ENCODE results near the gene NRXN3. TPM values are rescaled to one million over a fixed set of nuclear protein-coding genes. Genes with fewer than 3 reads are reported as not detected.
"Not testable (repeated sequence)": the region's sequence is repeated elsewhere in the genome, so short reads cannot be mapped to it uniquely, and the experiment has no call there.

The NRXN3 gene
- total RNA-seq, 1 donor from 2014 or later, result 5.9 TPM

DNA sequence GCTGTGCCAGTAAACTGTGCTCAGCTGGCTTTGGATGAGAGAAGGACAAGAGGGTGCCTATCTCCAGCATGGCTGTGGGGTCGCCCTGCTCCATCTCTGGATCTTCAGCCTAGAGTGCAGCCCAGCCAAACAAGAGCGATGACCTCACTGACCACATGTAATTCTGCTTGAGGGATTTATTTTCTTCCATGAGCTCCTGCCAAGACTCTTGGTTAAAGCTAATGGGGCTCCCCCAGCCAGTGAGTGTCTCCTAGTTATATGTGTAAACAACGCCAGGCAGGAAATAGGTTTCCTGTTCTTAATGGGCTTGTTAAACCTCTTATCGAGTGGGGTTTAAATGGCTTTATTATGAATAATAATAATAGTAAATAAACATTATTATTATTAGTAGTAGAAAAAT is 397.2 kb downstream of the NRXN3 start:
- H3K27me3 Mint-ChIP-seq (ENCODE audit: insufficient read depth, low read depth), result no peaks in the 10 kb centered on the region
- Histone ChIP-seq H2AFZ (replicated peaks) (no peak overlapping the region), H3K4me1 (peaks cover 6% of the 10 kb centered on the region), H3K4me2 (no peak overlapping the region), H3K36me3 (no peaks in the 10 kb centered on the region), H3K4me3 (no peak overlapping the region), H3K27ac (no peak overlapping the region), H3F3A (ENCODE audit: low read depth) (no peaks in the 10 kb centered on the region), H3K9ac (no peak overlapping the region), H4K20me1 (ENCODE audit: low read depth) (no peaks in the 10 kb centered on the region), H3K27me3 (no peaks in the 10 kb centered on the region), H3K79me2 (ENCODE audit: low read depth) (no peaks in the 10 kb centered on the region), H3K9me3 (ENCODE audit: low read depth) (no peaks in the 10 kb centered on the region)
- no peaks in the 10 kb centered on the region for H3K36me3 Mint-ChIP-seq
- no peak for TF ChIP-seq EZH2 (IDR thresholded peaks at IDR 0.05)
- TF ChIP-seq, protein P1, sequence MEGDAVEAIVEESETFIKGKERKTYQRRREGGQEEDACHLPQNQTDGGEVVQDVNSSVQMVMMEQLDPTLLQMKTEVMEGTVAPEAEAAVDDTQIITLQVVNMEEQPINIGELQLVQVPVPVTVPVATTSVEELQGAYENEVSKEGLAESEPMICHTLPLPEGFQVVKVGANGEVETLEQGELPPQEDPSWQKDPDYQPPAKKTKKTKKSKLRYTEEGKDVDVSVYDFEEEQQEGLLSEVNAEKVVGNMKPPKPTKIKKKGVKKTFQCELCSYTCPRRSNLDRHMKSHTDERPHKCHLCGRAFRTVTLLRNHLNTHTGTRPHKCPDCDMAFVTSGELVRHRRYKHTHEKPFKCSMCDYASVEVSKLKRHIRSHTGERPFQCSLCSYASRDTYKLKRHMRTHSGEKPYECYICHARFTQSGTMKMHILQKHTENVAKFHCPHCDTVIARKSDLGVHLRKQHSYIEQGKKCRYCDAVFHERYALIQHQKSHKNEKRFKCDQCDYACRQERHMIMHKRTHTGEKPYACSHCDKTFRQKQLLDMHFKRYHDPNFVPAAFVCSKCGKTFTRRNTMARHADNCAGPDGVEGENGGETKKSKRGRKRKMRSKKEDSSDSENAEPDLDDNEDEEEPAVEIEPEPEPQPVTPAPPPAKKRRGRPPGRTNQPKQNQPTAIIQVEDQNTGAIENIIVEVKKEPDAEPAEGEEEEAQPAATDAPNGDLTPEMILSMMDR (IDR thresholded peaks at IDR 0.05), result no peak
- no peak for TF ChIP-seq EZH2phosphoT487 (IDR thresholded peaks at IDR 0.05)
- no peaks in the 10 kb centered on the region for H3K9me3 Mint-ChIP-seq
- H3K27ac Mint-ChIP-seq, result no peak overlapping the region
- peaks cover 9% of the 10 kb centered on the region for H3K4me1 Mint-ChIP-seq
- no peak overlapping the region for H3K4me3 Mint-ChIP-seq
- DNase-seq (ENCODE audit: low spot score), result no peak

DNA sequence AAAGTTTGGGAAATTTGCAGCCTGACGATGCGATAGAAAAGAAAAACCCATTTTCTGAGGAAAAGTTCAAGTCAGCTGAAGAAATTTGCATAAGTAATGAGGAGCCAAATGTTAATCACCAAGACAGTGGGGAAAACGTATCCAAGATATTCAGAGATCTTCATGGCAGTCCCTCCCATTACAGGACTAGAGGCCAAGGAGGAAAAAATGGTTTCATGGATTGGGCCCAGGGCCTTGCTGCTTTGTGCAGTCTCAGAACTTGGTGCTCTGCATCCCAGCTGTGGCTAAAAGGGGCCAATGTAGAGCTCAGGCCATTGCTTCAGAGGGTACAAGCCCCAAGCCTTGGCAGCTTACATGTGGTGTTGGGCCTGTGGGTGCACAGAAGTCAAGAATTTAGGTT is 403.6 kb downstream of the NRXN3 start:
- H3K36me3 ChIP-seq; DNase-seq (ENCODE audit: low spot score); H3K36me3 Mint-ChIP-seq; H3K4me1 ChIP-seq; H3K27me3 ChIP-seq; H3K9ac ChIP-seq; H2AFZ ChIP-seq (replicated peaks); H4K20me1 ChIP-seq (ENCODE audit: low read depth); H3K4me1 Mint-ChIP-seq; H3K27ac ChIP-seq; H3K4me2 ChIP-seq; H3K79me2 ChIP-seq (ENCODE audit: low read depth); H3K27ac Mint-ChIP-seq; H3K27me3 Mint-ChIP-seq (ENCODE audit: insufficient read depth, low read depth); H3K4me3 Mint-ChIP-seq; H3F3A ChIP-seq (ENCODE audit: low read depth); H3K4me3 ChIP-seq: not testable (repeated sequence)
- peaks cover 23% of the 10 kb centered on the region for H3K9me3 Mint-ChIP-seq
- peaks cover 17% of the 10 kb centered on the region for H3K9me3 ChIP-seq (ENCODE audit: low read depth)

DNA sequence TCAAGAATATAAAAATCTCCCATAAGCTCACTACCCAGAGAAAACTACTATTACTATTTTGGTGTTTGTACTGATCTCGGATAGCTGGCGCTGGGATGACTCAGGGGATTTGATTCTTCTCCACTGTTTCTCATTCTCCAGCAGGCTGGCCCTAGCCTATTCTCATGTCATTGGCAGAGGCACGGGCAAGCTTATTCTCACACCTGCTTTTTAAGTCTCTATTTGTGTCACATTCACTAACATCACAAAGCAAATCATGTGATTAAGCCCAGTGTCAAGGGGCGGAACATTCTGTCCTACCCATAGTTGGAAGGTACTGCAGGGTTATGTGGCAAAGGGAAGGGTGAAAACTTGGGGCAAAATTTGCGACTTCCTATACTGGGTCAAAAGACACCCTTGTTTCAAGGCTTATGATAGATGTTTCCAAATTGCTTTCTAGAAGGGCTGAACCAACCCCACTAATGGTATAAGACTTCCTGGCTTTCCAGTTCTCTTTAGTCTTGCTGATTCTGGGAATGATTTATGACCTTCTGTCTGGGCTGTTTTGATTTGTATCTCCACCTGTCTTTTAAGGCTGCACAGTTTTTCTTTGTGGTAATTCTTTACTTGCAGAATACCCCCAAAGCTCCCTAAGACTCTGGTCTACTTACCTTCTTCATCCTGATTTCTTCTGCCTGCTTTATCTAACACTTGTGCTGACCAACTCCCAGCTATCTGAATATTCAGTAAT is 406.4 kb downstream of the NRXN3 start:
- H3K4me3 Mint-ChIP-seq, result no peak overlapping the region
- Histone ChIP-seq H3K4me1 (no peaks in the 10 kb centered on the region), H3K27ac (no peak overlapping the region), H3K27me3 (no peaks in the 10 kb centered on the region), H2AFZ (replicated peaks) (no peak overlapping the region), H3F3A (ENCODE audit: low read depth) (no peaks in the 10 kb centered on the region), H4K20me1 (ENCODE audit: low read depth) (no peaks in the 10 kb centered on the region), H3K36me3 (no peaks in the 10 kb centered on the region), H3K9ac (no peak overlapping the region), H3K79me2 (ENCODE audit: low read depth) (no peaks in the 10 kb centered on the region), H3K4me3 (no peak overlapping the region), H3K9me3 (ENCODE audit: low read depth) (peaks cover 17% of the 10 kb centered on the region), H3K4me2 (no peak overlapping the region)
- no peak overlapping the region for H3K27ac Mint-ChIP-seq
- no peak for DNase-seq (ENCODE audit: low spot score)
- no peak for TF ChIP-seq EZH2phosphoT487 (IDR thresholded peaks at IDR 0.05)
- TF ChIP-seq EZH2 (IDR thresholded peaks at IDR 0.05), result no peak
- TF ChIP-seq, protein P1 (IDR thresholded peaks at IDR 0.05), result no peak
- no peaks in the 10 kb centered on the region for H3K36me3 Mint-ChIP-seq
- H3K9me3 Mint-ChIP-seq, result peaks cover 23% of the 10 kb centered on the region
- no peaks in the 10 kb centered on the region for H3K4me1 Mint-ChIP-seq
- peaks cover 2% of the 10 kb centered on the region for H3K27me3 Mint-ChIP-seq (ENCODE audit: insufficient read depth, low read depth)

DNA sequence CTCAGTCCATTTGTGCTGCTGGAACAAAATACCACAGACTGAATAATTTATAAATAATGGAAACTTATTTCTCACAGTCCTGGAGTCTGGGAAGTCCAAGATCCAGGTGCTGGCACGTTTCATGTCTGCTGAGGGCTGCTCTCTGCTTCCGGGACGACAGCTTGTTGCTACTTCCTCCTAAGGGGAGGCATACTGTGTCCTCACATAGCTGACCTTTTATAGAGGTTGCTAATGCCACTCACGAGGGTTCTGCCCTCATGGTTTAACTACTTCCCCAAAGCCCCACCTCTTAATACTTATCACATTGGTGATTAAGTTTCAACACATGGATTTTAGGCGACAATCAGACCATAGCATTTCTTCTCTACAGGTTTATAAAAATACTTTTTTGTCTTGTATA is 411.1 kb downstream of the NRXN3 start:
- no peak overlapping the region for H3K27ac Mint-ChIP-seq
- Histone ChIP-seq H3K9ac (no peak overlapping the region), H3K27ac (no peak overlapping the region), H3K9me3 (ENCODE audit: low read depth) (no peaks in the 10 kb centered on the region), H3K4me2 (no peak overlapping the region), H3K36me3 (no peaks in the 10 kb centered on the region), H3K4me1 (no peaks in the 10 kb centered on the region), H3K4me3 (no peak overlapping the region), H4K20me1 (ENCODE audit: low read depth) (no peaks in the 10 kb centered on the region), H3K27me3 (no peaks in the 10 kb centered on the region), H2AFZ (replicated peaks) (no peak overlapping the region), H3F3A (ENCODE audit: low read depth) (no peaks in the 10 kb centered on the region), H3K79me2 (ENCODE audit: low read depth) (no peaks in the 10 kb centered on the region)
- TF ChIP-seq, protein P1 (IDR thresholded peaks at IDR 0.05), result no peak
- TF ChIP-seq EZH2phosphoT487 (IDR thresholded peaks at IDR 0.05) (no peak), EZH2 (IDR thresholded peaks at IDR 0.05) (no peak)
- peaks cover 4% of the 10 kb centered on the region for H3K4me1 Mint-ChIP-seq
- H3K4me3 Mint-ChIP-seq, result no peak overlapping the region
- H3K36me3 Mint-ChIP-seq, result no peaks in the 10 kb centered on the region
- no peaks in the 10 kb centered on the region for H3K9me3 Mint-ChIP-seq
- H3K27me3 Mint-ChIP-seq (ENCODE audit: insufficient read depth, low read depth), result no peaks in the 10 kb centered on the region
- DNase-seq (ENCODE audit: low spot score), result no peak
